Colonic mucosa (tissue), 4 donors: Measurements from ENCODE around the gene TRIM3. TPM values are rescaled to one million over a fixed set of nuclear protein-coding genes. Genes with fewer than 3 reads are reported as not detected.

Source experiments
- DNase-seq: peaks from one replicate; pipeline ENCODE4 v3.0.0-alpha.2; 2020
- H3K27ac ChIP-seq: fragments of 200-600 bp; one replicate; pipeline ENCODE4 v1.8.0; 2021
- H3K27me3 ChIP-seq: fragments of 200-600 bp; one replicate; pipeline ENCODE4 v1.8.0; 2021
- H3K36me3 ChIP-seq: fragments of 200-600 bp; one replicate; pipeline ENCODE4 v1.8.0; 2021
- H3K4me1 ChIP-seq: fragments of 200-600 bp; one replicate; pipeline ENCODE4 v1.8.0; 2021; ENCODE audit warnings: mild to moderate bottlenecking
- H3K4me3 ChIP-seq: fragments of 200-600 bp; one replicate; pipeline ENCODE4 v1.8.0; 2021
- H3K9ac ChIP-seq, 2 donors: one replicate each; pipeline ENCODE4 v1.7.0; 2013; ENCODE audit warnings: control low read depth in 2 of 2, low read depth in 2 of 2, low read length in 2 of 2
- H3K9me3 ChIP-seq: fragments of 200-600 bp; one replicate; pipeline ENCODE4 v1.8.0; 2021
- intact Hi-C: fragments of 100-400 bp; cut with DNase I; formaldehyde crosslinking; loops from one replicate; pipeline ENCODE4 v1.14.1; 2022
- total RNA-seq, 2 donors: library from RNA; stranded (reverse); fragmentation: NEBNext Ultra II Directional in 1 of 2; extraction: Animal tissue kit (Norgen Biotek cat#: 25700) in 1 of 2; gene quantifications; one replicate each; pipeline ENCODE4 v1.2.1, GENCODE V29; 2021
- TF ChIP-seq, protein P1 (sequence below): fragments of 200-600 bp; IDR thresholded peaks from one replicate; pipeline ENCODE4 v1.8.0; 2022; ENCODE audit warnings: antibody characterized with exemption, mild to moderate bottlenecking
- donor health status: healthy.
- donor health status: DM: no; HTN: no; CAD: no.
- donor health status: DM: no; HTN: no; CAD: no.

Gene TRIM3
- total RNA-seq, 2 donors from 2014 or later = 30.0 to 59.0 TPM

GRCh38 chr11:6452219-6452618 lies 21.5 kb downstream of the TRIM3 start:
- Histone ChIP-seq H3K27me3 (no peaks in the 10 kb centered on the region), H3K36me3 (no peaks in the 10 kb centered on the region), H3K4me1 (no peaks in the 10 kb centered on the region), H3K4me3 (no peak overlapping the region), H3K9me3 (no peaks in the 10 kb centered on the region), H3K9ac (no peak overlapping the region), H3K27ac (no peak overlapping the region)
- no peak for DNase-seq
- TF ChIP-seq, protein P1, sequence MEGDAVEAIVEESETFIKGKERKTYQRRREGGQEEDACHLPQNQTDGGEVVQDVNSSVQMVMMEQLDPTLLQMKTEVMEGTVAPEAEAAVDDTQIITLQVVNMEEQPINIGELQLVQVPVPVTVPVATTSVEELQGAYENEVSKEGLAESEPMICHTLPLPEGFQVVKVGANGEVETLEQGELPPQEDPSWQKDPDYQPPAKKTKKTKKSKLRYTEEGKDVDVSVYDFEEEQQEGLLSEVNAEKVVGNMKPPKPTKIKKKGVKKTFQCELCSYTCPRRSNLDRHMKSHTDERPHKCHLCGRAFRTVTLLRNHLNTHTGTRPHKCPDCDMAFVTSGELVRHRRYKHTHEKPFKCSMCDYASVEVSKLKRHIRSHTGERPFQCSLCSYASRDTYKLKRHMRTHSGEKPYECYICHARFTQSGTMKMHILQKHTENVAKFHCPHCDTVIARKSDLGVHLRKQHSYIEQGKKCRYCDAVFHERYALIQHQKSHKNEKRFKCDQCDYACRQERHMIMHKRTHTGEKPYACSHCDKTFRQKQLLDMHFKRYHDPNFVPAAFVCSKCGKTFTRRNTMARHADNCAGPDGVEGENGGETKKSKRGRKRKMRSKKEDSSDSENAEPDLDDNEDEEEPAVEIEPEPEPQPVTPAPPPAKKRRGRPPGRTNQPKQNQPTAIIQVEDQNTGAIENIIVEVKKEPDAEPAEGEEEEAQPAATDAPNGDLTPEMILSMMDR = no peak
- intact Hi-C loops = no loop called here

- Histone ChIP-seq H3K9ac (no peak overlapping the region), H3K9me3 (no peaks in the 10 kb centered on the region), H3K27ac (no peak overlapping the region), H3K4me1 (no peaks in the 10 kb centered on the region), H3K4me3 (no peak overlapping the region), H3K27me3 (no peaks in the 10 kb centered on the region), H3K36me3 (no peaks in the 10 kb centered on the region)
- TF ChIP-seq, protein P1 = no peak
- no peak for DNase-seq
- intact Hi-C loops = no loop called here
Measured at GRCh38 chr11:6448574-6448973, 25.2 kb downstream of the TRIM3 start.

DNA sequence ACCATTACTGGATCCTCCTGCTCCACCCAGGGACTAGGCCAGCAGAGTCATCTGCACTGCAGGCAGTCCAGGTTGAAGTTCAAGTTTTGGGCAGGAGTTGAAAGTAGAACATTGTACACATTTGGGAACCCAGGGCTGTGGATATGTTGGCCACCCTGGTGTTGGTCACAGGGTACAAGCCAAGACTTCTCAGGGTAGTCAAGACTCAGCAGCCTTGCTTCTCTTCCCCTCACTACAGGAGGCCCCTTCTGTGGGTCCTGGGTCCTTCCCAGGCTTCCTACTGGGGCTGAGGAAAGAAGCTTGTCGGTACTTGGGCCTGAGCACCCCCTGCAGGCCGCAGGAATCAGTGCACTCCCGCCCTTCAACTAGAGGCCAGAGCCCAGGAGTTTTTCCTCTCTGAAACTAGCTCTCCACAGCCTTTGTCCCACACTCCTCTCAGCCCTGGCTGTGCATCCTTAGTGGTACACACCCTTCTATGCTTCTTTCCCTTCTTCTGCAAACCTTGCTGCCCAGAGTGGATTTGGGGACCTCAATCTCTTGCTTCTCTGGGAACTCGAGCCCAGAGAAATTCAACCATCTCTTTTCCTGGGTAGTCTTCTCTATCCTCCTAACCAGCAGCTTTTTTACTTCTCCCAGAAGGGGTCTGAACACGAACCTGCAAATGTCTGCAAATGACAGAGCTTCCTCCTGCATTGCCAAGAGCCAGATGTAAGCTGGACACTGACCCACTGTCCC lies 30.3 kb downstream of the TRIM3 start:
- Histone ChIP-seq H3K9ac (no peak overlapping the region), H3K9me3 (no peaks in the 10 kb centered on the region), H3K4me1 (no peaks in the 10 kb centered on the region), H3K36me3 (no peaks in the 10 kb centered on the region), H3K27me3 (no peaks in the 10 kb centered on the region), H3K4me3 (no peak overlapping the region), H3K27ac (no peak overlapping the region)
- intact Hi-C loops = loop anchor here (2.0 kb wide), 1 partner anchor 65 kb away; no protein-coding TSS in a partner anchor
- TF ChIP-seq, protein P1 = peak; percentile 86
- peak; percentile 55 for DNase-seq

DNA sequence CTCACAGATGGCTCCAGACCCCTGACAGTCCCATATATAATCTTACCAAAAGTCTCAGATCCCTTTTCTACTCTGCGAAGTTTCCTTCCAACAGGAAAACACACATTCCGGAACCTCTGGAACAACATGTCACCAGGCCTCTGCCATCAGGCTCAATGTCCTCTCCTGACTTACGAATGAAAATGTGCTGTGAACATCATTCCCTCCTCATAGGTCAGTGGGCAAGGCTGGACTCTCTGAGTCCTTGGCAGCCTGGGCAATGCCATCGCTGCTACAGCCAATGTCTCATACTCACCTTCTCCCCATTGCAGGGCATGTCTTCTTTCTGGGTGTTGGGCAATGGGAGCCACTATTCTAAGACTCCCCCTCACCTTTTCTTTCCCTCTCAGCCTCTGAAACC lies 31.3 kb downstream of the TRIM3 start:
- intact Hi-C loops = loop anchor here (2.0 kb wide), 1 partner anchor 64 kb away; no protein-coding TSS in a partner anchor
- Histone ChIP-seq H3K9ac (no peak overlapping the region), H3K36me3 (no peaks in the 10 kb centered on the region), H3K9me3 (no peaks in the 10 kb centered on the region), H3K27me3 (no peaks in the 10 kb centered on the region), H3K27ac (no peak overlapping the region), H3K4me1 (no peaks in the 10 kb centered on the region), H3K4me3 (no peak overlapping the region)
- TF ChIP-seq, protein P1 = no peak
- DNase-seq = no peak

- Histone ChIP-seq H3K9ac (no peak within 1 kb of the TSS), H3K27me3 (no peaks in the 10 kb centered on the region), H3K27ac (no peak within 1 kb of the TSS), H3K9me3 (no peaks in the 10 kb centered on the region), H3K4me1 (no peaks in the 10 kb centered on the region), H3K4me3 (no peak within 1 kb of the TSS), H3K36me3 (no peaks in the 10 kb centered on the region)
- DNase-seq = no peak
- intact Hi-C loops = no loop called here
- TF ChIP-seq, protein P1 = no peak
Measured at GRCh38 chr11:6440906-6441358, 32.8 kb downstream of the TRIM3 start, which contains the start of gene HPX. Gene HPX (minus strand): TSS chr11:6440987. CDS start chr11:6440963, 24 bp downstream.
